Ishikawa (cell line): ENCODE results near the gene ADCY2.

Experiments used
- CEBPB ChIP-seq: IDR thresholded peaks from 2 replicates; pipeline ENCODE4 v1.6.1; 2012
- CREB1 ChIP-seq: IDR thresholded peaks from 2 replicates; pipeline ENCODE4 v1.6.1; 2012; ENCODE audit warnings: low read depth
- EGR1 ChIP-seq: IDR thresholded peaks from 2 replicates; pipeline ENCODE4 v1.6.1; 2012
- EP300 ChIP-seq: IDR thresholded peaks from 2 replicates; pipeline ENCODE4 v1.6.1; 2012; ENCODE audit warnings: borderline replicate concordance
- FOXM1 ChIP-seq: IDR thresholded peaks from 2 replicates; pipeline ENCODE4 v1.6.1; 2012; ENCODE audit warnings: low read depth, borderline replicate concordance
- MAX ChIP-seq: IDR thresholded peaks from 2 replicates; pipeline ENCODE4 v1.6.1; 2012
- NFIC ChIP-seq: IDR thresholded peaks from 2 replicates; pipeline ENCODE4 v1.6.1; 2012
- RAD21 ChIP-seq: IDR thresholded peaks from 2 replicates; pipeline ENCODE4 v1.6.1; 2012; ENCODE audit warnings: low read depth
- REST ChIP-seq: IDR thresholded peaks from 2 replicates; pipeline ENCODE4 v1.6.1; 2012; ENCODE audit warnings: low read depth, mild to moderate bottlenecking
- TAF1 ChIP-seq: IDR thresholded peaks from 2 replicates; pipeline ENCODE4 v1.6.1; 2012; ENCODE audit warnings: low read depth, mild to moderate bottlenecking
- TCF12 ChIP-seq: IDR thresholded peaks from 2 replicates; pipeline ENCODE4 v1.6.1; 2012; ENCODE audit warnings: low read depth
- TEAD4 ChIP-seq: IDR thresholded peaks from 2 replicates; pipeline ENCODE4 v1.6.1; 2012
- USF1 ChIP-seq: IDR thresholded peaks from 2 replicates; pipeline ENCODE4 v1.6.1; 2012
- YY1 ChIP-seq: IDR thresholded peaks from 2 replicates; pipeline ENCODE4 v1.6.1; 2012; ENCODE audit warnings: low read depth
- ZBTB7A ChIP-seq: IDR thresholded peaks from 2 replicates; pipeline ENCODE4 v1.6.1; 2012; ENCODE audit warnings: low read depth

ADCY2 gene

GRCh38 chr5:7644723-7645122 is 248.8 kb downstream of the ADCY2 start:
- no peak for TF ChIP-seq CREB1
- TF ChIP-seq FOXM1 = no peak
- TF ChIP-seq TEAD4 = no peak

GRCh38 chr5:7650755-7651154 is 254.8 kb downstream of the ADCY2 start:
- TF ChIP-seq TEAD4 (no peak), CEBPB (no peak), TCF12 (no peak), EP300 (no peak), NFIC (no peak), MAX (no peak), TAF1 (no peak), RAD21 (no peak), YY1 (no peak), EGR1 (no peak), CREB1 (no peak), ZBTB7A (no peak), FOXM1 (no peak), USF1 (no peak), REST (no peak)

GRCh38 chr5:7653046-7653445 is 257.1 kb downstream of the ADCY2 start:
- TF ChIP-seq USF1 (no peak), REST (no peak), CEBPB (no peak), EP300 (no peak), NFIC (no peak), TCF12 (no peak), MAX (no peak), ZBTB7A (no peak), FOXM1 (no peak), CREB1 (no peak), RAD21 (no peak), YY1 (no peak), EGR1 (no peak), TAF1 (no peak), TEAD4 (no peak)

- TF ChIP-seq CEBPB = no peak
- no peak for TF ChIP-seq TCF12
- TF ChIP-seq CREB1 = no peak
- TF ChIP-seq MAX = no peak
- TF ChIP-seq EP300 = no peak
- no peak for TF ChIP-seq RAD21
- no peak for TF ChIP-seq USF1
- TF ChIP-seq YY1 = no peak
- no peak for TF ChIP-seq FOXM1
- TF ChIP-seq TAF1 = no peak
- TF ChIP-seq TEAD4 = no peak
- TF ChIP-seq ZBTB7A = no peak
- TF ChIP-seq REST = no peak
- TF ChIP-seq EGR1 = no peak
- no peak for TF ChIP-seq NFIC
Measured at GRCh38 chr5:7657153-7657552, 261.2 kb downstream of the ADCY2 start.
